Measurements from ENCODE around the gene CERS6.
A peak's percentile ranks its signal among the peaks of the same experiment; 100 is the strongest.

Gene CERS6

GRCh38 chr2:168639018-168639417, 182.9 kb downstream of the CERS6 start:
- no peak for DNase-seq (ENCODE audit: low read depth)
- TF ChIP-seq, protein P1, sequence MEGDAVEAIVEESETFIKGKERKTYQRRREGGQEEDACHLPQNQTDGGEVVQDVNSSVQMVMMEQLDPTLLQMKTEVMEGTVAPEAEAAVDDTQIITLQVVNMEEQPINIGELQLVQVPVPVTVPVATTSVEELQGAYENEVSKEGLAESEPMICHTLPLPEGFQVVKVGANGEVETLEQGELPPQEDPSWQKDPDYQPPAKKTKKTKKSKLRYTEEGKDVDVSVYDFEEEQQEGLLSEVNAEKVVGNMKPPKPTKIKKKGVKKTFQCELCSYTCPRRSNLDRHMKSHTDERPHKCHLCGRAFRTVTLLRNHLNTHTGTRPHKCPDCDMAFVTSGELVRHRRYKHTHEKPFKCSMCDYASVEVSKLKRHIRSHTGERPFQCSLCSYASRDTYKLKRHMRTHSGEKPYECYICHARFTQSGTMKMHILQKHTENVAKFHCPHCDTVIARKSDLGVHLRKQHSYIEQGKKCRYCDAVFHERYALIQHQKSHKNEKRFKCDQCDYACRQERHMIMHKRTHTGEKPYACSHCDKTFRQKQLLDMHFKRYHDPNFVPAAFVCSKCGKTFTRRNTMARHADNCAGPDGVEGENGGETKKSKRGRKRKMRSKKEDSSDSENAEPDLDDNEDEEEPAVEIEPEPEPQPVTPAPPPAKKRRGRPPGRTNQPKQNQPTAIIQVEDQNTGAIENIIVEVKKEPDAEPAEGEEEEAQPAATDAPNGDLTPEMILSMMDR (IDR thresholded peaks at IDR 0.05; ENCODE audit: low read length, missing control alignments) = no peak
- no peak overlapping the region for H3K4me3 ChIP-seq (replicated peaks; ENCODE audit: low read depth, low read length)

GRCh38 chr2:168639441-168639898, 183.4 kb downstream of the CERS6 start:
- H3K4me3 ChIP-seq (replicated peaks; ENCODE audit: low read depth, low read length) = no peak overlapping the region
- TF ChIP-seq, protein P1 (IDR thresholded peaks at IDR 0.05; ENCODE audit: low read length, missing control alignments) = no peak
- DNase-seq (ENCODE audit: low read depth) = peak; percentile 87

DNA sequence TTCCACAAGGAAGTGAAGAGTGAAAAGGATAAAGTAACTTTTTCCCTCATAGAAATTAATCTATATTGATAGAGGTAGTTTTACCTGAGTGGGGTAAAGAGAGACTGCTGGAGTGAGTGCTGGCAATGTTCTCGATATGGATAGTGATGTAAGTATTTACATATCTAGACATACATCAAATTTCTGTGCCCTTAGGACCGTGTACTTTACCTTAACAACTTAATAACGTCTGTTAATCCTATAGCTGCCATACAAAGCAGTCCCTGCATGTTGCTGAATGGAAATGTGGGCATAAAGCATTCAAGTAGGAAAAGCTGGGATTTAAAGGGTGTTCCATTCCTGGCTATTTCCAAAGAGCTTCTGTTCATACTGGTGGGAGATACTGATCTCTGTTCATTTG, 184.0 kb downstream of the CERS6 start:
- H3K4me3 ChIP-seq (replicated peaks; ENCODE audit: low read depth, low read length) = no peak overlapping the region
- TF ChIP-seq, protein P1 (IDR thresholded peaks at IDR 0.05; ENCODE audit: low read length, missing control alignments) = no peak
- DNase-seq (ENCODE audit: low read depth) = no peak

DNA sequence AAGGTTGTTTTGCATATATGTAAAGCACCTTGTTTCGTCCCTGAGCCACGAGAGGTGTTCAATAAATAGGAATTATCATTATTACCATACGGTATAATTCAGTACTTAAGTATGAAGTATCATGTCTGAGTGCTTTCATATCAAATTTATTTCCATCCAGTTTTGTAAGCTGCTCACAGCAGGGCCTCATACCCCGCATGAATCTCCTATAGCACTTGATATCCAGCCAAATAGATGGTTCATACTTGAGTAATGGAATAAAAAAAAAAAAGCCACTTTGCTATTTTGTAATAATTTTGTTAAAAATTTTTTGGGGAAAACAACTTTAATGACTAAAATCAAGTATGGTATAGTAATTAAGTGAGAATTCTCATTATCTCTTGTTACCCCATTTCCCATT, 185.6 kb downstream of the CERS6 start:
- TF ChIP-seq, protein P1 (IDR thresholded peaks at IDR 0.05; ENCODE audit: low read length, missing control alignments) = no peak
- no peak for DNase-seq (ENCODE audit: low read depth)
- H3K4me3 ChIP-seq (replicated peaks; ENCODE audit: low read depth, low read length) = no peak overlapping the region

GRCh38 chr2:168642873-168643272, 186.8 kb downstream of the CERS6 start:
- TF ChIP-seq, protein P1 (IDR thresholded peaks at IDR 0.05; ENCODE audit: low read length, missing control alignments) = no peak
- no peak for DNase-seq (ENCODE audit: low read depth)
- H3K4me3 ChIP-seq (replicated peaks; ENCODE audit: low read depth, low read length) = no peak overlapping the region

DNA sequence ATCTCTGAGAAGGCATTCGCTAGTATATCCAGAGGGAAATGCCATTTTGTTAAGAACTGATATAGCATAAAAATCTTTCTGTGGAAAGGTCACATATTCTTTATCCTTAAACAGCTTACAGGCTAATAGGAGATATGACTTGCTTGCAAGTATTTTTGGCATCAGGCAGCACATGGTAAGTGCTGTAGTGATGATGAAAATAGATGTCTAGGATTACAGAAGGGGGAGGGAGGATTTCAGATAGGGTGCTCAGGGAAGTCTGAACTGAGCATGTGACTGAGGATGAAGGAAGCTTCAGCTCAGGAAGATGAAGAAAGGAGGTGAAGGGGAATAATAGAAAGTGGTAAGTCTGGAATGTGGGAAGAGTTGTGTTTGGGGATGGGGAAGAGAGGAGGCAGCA, 187.9 kb downstream of the CERS6 start:
- TF ChIP-seq, protein P1 (IDR thresholded peaks at IDR 0.05; ENCODE audit: low read length, missing control alignments) = no peak

DNA sequence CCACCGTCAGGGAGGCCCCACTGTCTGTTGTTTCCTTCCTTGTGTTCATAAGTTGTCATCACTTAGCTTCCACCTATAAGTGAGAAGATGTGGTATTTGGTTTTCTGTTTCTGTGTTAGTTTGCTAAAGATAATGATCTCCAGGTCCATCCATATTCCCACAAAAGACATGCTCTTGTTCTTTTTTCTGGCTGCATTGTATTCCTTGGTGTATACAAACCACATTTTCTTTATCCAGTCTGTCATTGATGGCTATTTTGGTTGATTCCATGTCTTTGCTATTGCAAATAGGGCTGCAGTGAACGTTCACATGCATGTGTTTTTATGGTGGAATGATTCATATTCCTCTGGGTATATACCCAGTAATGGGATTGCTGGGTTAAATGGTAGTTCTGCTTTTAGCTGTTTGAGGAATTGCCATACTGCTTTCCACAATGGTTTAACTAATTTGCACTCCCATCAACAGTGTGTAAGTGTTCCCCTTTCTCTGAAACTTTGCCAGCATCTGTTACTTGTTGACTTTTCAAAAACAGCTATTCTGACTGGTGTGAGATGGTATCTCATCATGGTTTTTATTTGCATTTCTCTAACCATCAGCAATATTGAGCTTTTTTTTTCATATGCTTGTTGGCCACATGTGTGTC, 189.7 kb downstream of the CERS6 start:
- DNase-seq (ENCODE audit: low read depth) = no peak
- TF ChIP-seq, protein P1 (IDR thresholded peaks at IDR 0.05; ENCODE audit: low read length, missing control alignments) = no peak
- no peak overlapping the region for H3K4me3 ChIP-seq (replicated peaks; ENCODE audit: low read depth, low read length)

More for the DNA sequence above, 187.9 kb downstream of the CERS6 start:
- no peak overlapping the region for H3K4me3 ChIP-seq (replicated peaks; ENCODE audit: low read depth, low read length)
- DNase-seq (ENCODE audit: low read depth) = peak; percentile 42
